ENCODE measurements around the gene GPHA2.

DNA sequence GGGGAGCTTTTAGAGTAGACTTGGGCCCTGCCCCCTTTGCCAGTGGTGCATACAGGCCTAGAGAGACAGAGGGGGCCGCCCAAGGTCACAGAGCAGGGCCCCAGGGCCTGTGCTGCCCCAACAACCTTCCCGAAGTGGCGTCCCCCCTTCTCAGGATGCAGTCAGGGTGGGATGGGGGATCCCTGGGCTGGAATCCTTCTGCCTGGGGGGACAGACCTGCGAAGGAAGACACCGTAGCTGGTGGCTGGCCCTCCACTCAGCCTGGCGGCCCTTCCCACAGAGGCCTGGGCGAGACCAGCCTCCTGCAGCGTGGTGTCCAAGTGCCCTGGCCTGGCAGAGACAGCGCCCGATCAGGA lies 42.9 kb downstream of the GPHA2 start:
- TF ChIP-seq, protein P1, sequence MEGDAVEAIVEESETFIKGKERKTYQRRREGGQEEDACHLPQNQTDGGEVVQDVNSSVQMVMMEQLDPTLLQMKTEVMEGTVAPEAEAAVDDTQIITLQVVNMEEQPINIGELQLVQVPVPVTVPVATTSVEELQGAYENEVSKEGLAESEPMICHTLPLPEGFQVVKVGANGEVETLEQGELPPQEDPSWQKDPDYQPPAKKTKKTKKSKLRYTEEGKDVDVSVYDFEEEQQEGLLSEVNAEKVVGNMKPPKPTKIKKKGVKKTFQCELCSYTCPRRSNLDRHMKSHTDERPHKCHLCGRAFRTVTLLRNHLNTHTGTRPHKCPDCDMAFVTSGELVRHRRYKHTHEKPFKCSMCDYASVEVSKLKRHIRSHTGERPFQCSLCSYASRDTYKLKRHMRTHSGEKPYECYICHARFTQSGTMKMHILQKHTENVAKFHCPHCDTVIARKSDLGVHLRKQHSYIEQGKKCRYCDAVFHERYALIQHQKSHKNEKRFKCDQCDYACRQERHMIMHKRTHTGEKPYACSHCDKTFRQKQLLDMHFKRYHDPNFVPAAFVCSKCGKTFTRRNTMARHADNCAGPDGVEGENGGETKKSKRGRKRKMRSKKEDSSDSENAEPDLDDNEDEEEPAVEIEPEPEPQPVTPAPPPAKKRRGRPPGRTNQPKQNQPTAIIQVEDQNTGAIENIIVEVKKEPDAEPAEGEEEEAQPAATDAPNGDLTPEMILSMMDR (IDR thresholded peaks at IDR 0.05) = no peak
- TF ChIP-seq POLR2AphosphoS5 (IDR thresholded peaks at IDR 0.05) (no peak), POLR2A (IDR thresholded peaks at IDR 0.05; ENCODE audit: low read depth) (no peak)

Measured in esophagus muscularis mucosa (tissue), 3 donors.